SK-N-DZ (cell line): ENCODE data around the gene SCAANT1. TPM values are rescaled to one million over a fixed set of nuclear protein-coding genes. Genes with fewer than 3 reads are reported as not detected.

Experiments
- DNase-seq: peaks from one replicate; pipeline ENCODE4 v3.0.0-alpha.2; 2015; ENCODE audit warnings: low spot score
- polyA plus RNA-seq, 2 experiments: library from polyadenylated mRNA; depleted of rRNA; stranded (reverse); fragments of >200 nt; gene quantifications; 2 replicates each; pipeline ENCODE4 v1.2.3, GENCODE V29; 2014

SCAANT1 gene
- not detected in 2 replicates for polyA plus RNA-seq (2014; cell fraction: cytosol; rRNA removed)
- not detected in 2 replicates for polyA plus RNA-seq (2014; cell fraction: nucleus; rRNA removed)

- DNase-seq = peak; percentile 76
Measured at GRCh38 chr3:63911873-63912767, at the start of gene SCAANT1. TSS of gene SCAANT1 (minus strand) at chr3:63912383.

- peak; percentile 30 for DNase-seq
Measured at GRCh38 chr3:63961891-63962290, 49.7 kb upstream of the SCAANT1 start.

- no peak for DNase-seq
Measured at GRCh38 chr3:63960048-63960711, 48.0 kb upstream of the SCAANT1 start.

- DNase-seq = no peak
Measured at GRCh38 chr3:63959146-63959545, 47.0 kb upstream of the SCAANT1 start.

- no peak for DNase-seq
Measured at GRCh38 chr3:63955830-63956545, 43.8 kb upstream of the SCAANT1 start.

- DNase-seq = no peak
Measured at GRCh38 chr3:63955036-63955650, 43.0 kb upstream of the SCAANT1 start.

- DNase-seq = no peak
Measured at GRCh38 chr3:63954182-63954581, 42.0 kb upstream of the SCAANT1 start.

- DNase-seq = no peak
Measured at GRCh38 chr3:63952248-63952594, 40.0 kb upstream of the SCAANT1 start.

GRCh38 chr3:63951492-63952247 is 39.5 kb upstream of the SCAANT1 start:
- DNase-seq = no peak

- DNase-seq = no peak
Measured at GRCh38 chr3:63950698-63951097, 38.5 kb upstream of the SCAANT1 start.

GRCh38 chr3:63949005-63949404 is 36.8 kb upstream of the SCAANT1 start:
- DNase-seq = no peak

GRCh38 chr3:63947594-63947993 is 35.4 kb upstream of the SCAANT1 start:
- no peak for DNase-seq

GRCh38 chr3:63946753-63947152 is 34.6 kb upstream of the SCAANT1 start:
- no peak for DNase-seq

GRCh38 chr3:63945558-63946096 is 33.4 kb upstream of the SCAANT1 start:
- DNase-seq = no peak

- no peak for DNase-seq
Measured at GRCh38 chr3:63943678-63944077, 31.5 kb upstream of the SCAANT1 start.

- DNase-seq = no peak
Measured at GRCh38 chr3:63942528-63942927, 30.3 kb upstream of the SCAANT1 start.

GRCh38 chr3:63940389-63940757 is 28.2 kb upstream of the SCAANT1 start:
- no peak for DNase-seq

- no peak for DNase-seq
Measured at GRCh38 chr3:63937661-63938651, 25.8 kb upstream of the SCAANT1 start.

- DNase-seq = no peak
Measured at GRCh38 chr3:63936925-63937324, 24.7 kb upstream of the SCAANT1 start.
